GM12865 (cell line): ENCODE data around the gene USP9Y.

ENCODE experiments used
- DNase-seq: peaks from one replicate; pipeline ENCODE4 v3.0.0; 2010; ENCODE audit warnings: low read depth
- H3K4me3 ChIP-seq: 2 replicates; pipeline ENCODE4 v1.5.1; 2011; ENCODE audit warnings: mild to moderate bottlenecking, low read depth, low read length, control low read depth
- TF ChIP-seq, protein P1 (sequence below): IDR thresholded peaks from 2 replicates; pipeline ENCODE4 v1.5.1; 2011; ENCODE audit warnings: low read length, control low read depth, low read depth, inconsistent platforms; ENCODE audit not compliant: insufficient read depth; ENCODE audit errors: missing control alignments

USP9Y gene

GRCh38 chrY:12688337-12688736 is 12.7 kb upstream of the USP9Y start:
- DNase-seq: no peak
- TF ChIP-seq, protein P1, sequence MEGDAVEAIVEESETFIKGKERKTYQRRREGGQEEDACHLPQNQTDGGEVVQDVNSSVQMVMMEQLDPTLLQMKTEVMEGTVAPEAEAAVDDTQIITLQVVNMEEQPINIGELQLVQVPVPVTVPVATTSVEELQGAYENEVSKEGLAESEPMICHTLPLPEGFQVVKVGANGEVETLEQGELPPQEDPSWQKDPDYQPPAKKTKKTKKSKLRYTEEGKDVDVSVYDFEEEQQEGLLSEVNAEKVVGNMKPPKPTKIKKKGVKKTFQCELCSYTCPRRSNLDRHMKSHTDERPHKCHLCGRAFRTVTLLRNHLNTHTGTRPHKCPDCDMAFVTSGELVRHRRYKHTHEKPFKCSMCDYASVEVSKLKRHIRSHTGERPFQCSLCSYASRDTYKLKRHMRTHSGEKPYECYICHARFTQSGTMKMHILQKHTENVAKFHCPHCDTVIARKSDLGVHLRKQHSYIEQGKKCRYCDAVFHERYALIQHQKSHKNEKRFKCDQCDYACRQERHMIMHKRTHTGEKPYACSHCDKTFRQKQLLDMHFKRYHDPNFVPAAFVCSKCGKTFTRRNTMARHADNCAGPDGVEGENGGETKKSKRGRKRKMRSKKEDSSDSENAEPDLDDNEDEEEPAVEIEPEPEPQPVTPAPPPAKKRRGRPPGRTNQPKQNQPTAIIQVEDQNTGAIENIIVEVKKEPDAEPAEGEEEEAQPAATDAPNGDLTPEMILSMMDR: no peak
- H3K4me3 ChIP-seq: no peak overlapping the region

GRCh38 chrY:12700087-12700486 is 944 bp upstream of the USP9Y start:
- TF ChIP-seq, protein P1: no peak
- no peak overlapping the region for H3K4me3 ChIP-seq
- no peak for DNase-seq

GRCh38 chrY:12702174-12702573 is 1.1 kb downstream of the USP9Y start:
- H3K4me3 ChIP-seq: no peak overlapping the region
- no peak for DNase-seq
- TF ChIP-seq, protein P1: no peak

DNA sequence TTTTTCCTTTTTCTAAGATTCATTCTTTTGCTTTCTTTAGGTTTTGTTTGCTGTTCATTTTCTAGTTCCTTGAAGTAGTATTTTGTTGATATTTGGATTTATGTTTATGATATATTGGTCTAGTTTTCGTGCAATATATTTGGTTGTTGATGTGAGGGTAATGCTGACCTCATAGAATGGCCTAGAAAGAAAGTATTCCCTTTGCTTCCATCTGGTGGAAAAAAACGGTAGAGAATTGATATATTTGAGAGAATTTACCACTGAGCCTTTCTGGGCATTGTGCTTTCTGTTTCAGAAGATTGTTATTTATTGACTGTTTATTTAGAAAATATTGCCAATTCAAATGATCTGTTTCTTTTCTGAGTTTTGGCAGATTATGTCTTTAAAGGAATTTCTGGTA is 9.4 kb downstream of the USP9Y start:
- TF ChIP-seq, protein P1: no peak
- no peak overlapping the region for H3K4me3 ChIP-seq
- no peak for DNase-seq

- TF ChIP-seq, protein P1: no peak
- no peak for DNase-seq
- H3K4me3 ChIP-seq: no peak overlapping the region
Measured at GRCh38 chrY:12715376-12715775, 14.3 kb downstream of the USP9Y start.

- no peak for DNase-seq
- no peak overlapping the region for H3K4me3 ChIP-seq
- TF ChIP-seq, protein P1: no peak
Measured at GRCh38 chrY:12729746-12730145, 28.7 kb downstream of the USP9Y start.

- H3K4me3 ChIP-seq: no peak overlapping the region
- no peak for DNase-seq
- TF ChIP-seq, protein P1: no peak
Measured at GRCh38 chrY:12733625-12734024, 32.6 kb downstream of the USP9Y start.
